Activated CD4-positive, alpha-beta T cell treated with anti-CD3 and anti-CD28 coated beads, Interleukin-2, amount 10 ng/mL, durations not matched to agents 24 days and 14 days (primary cell): ENCODE measurements around the gene ANAPC16. TPM values are rescaled to one million over a fixed set of nuclear protein-coding genes. Genes with fewer than 3 reads are reported as not detected.
A peak's percentile ranks its signal among the peaks of the same experiment; 100 is the strongest.
"Not testable (repeated sequence)": the region's sequence is repeated elsewhere in the genome, so short reads cannot be mapped to it uniquely, and the experiment has no call there.

Experiments
- DNase-seq: peaks from one replicate; pipeline ENCODE4 v3.0.0; 2022
- H3K27ac Mint-ChIP-seq: one replicate; pipeline ENCODE4 v1.8.0; 2022; ENCODE audit warnings: mild to moderate bottlenecking, mixed read lengths
- H3K27me3 Mint-ChIP-seq: one replicate; pipeline ENCODE4 v1.8.0; 2022; ENCODE audit warnings: mixed read lengths
- H3K36me3 Mint-ChIP-seq: one replicate; pipeline ENCODE4 v1.8.0; 2022; ENCODE audit warnings: low read depth, mild to moderate bottlenecking, mixed read lengths
- H3K4me1 Mint-ChIP-seq: one replicate; pipeline ENCODE4 v1.8.0; 2021; ENCODE audit warnings: mixed read lengths
- H3K4me3 Mint-ChIP-seq: one replicate; pipeline ENCODE4 v1.8.0; 2022; ENCODE audit warnings: mild to moderate bottlenecking, moderate library complexity, mixed read lengths
- H3K9me3 Mint-ChIP-seq: one replicate; pipeline ENCODE4 v1.8.0; 2021; ENCODE audit warnings: mixed read lengths
- intact Hi-C: fragments of 100-400 bp; cut with micrococcal nuclease; formaldehyde crosslinking; loops from one replicate; pipeline ENCODE4 v1.15.1; 2023
- total RNA-seq: library from RNA; stranded (reverse); gene quantifications from 2 replicates; pipeline ENCODE4 v1.2.3, GENCODE V29; 2022

ANAPC16 gene
- total RNA-seq, 1 donor from 2014 or later: 74.3 TPM

DNA sequence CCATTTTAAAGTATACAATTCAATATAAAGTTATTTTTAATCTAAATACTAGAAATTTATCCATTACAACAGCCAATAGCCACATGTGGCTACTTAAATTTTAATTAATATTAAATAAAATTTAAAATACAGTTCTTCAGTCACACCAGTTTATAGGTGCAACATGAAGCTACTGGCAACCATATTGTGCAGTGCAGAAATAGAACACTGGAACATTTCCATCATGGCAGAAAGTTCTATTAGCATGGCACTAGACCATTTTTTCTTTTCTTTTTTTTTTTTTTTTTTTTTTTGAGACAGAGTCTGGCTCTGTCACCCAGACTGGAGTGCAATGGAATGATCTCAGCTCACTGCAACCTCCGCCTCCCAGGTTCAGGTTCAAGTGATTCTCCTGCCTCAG, 5.5 kb downstream of the ANAPC16 start:
- H3K9me3 Mint-ChIP-seq: no peaks in the 10 kb centered on the region
- H3K27ac Mint-ChIP-seq: no peak overlapping the region
- H3K4me1 Mint-ChIP-seq: peaks cover 32% of the 10 kb centered on the region
- peaks cover 20% of the 10 kb centered on the region for H3K36me3 Mint-ChIP-seq
- no peaks in the 10 kb centered on the region for H3K27me3 Mint-ChIP-seq
- H3K4me3 Mint-ChIP-seq: no peak overlapping the region
- intact Hi-C loops: loop anchor here (5.0 kb wide), 1 partner anchor 324 kb away; no protein-coding TSS in a partner anchor
- no peak for DNase-seq

DNA sequence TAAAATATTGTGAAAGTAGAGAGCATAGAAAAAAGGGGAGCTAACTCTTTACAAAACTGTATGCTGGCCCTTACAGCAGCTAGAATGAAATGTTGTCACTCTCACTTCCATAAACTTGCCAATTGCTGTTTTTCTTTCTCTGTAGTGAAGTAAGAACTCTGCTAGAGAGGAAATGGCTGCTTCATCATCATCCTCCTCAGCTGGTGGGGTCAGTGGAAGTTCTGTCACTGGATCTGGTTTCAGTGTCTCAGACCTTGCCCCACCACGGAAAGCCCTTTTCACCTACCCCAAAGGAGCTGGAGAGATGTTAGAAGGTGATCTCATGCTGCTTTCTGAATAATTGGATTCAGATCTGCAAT, 7.9 kb downstream of the ANAPC16 start:
- DNase-seq: no peak
- H3K4me1 Mint-ChIP-seq: peaks cover 32% of the 10 kb centered on the region
- peaks cover 25% of the 10 kb centered on the region for H3K36me3 Mint-ChIP-seq

DNA sequence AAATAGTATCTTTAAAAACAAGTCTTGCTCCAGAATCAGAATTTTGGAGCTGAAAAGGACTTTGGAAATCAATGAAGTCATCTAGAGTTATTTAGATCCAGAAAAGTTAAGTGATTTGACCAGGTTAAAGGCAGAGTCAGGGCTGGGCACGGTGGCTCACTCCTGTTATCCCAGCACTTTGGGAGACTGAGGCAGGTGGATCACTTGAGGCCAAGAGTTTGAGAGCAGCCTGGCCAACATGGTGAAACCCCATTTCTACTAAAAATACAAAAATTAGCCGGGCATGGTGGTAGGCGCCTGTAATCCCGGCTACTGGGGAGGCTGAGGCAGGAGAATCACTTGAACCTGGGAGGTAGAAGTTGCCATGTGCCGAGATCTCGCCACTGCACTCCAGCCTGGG, 8.4 kb downstream of the ANAPC16 start:
- Mint-ChIP-seq H3K27ac (peak overlapping the region; percentile 27), H3K36me3 (peaks cover 25% of the 10 kb centered on the region), H3K4me1 (peaks cover 28% of the 10 kb centered on the region)
- H3K27me3 Mint-ChIP-seq, DNase-seq, H3K4me3 Mint-ChIP-seq, H3K9me3 Mint-ChIP-seq: not testable (repeated sequence)
- intact Hi-C loops: loop anchor here (5.0 kb wide), 1 partner anchor 327 kb away; no protein-coding TSS in a partner anchor

More for the DNA sequence above, 7.9 kb downstream of the ANAPC16 start:
- Mint-ChIP-seq H3K9me3 (no peaks in the 10 kb centered on the region), H3K27ac (peak overlapping the region; percentile 27), H3K4me3 (no peak overlapping the region), H3K27me3 (no peaks in the 10 kb centered on the region)
- intact Hi-C loops: loop anchor here (1.0 to 5.0 kb wide), 5 partner anchors 49 to 326 kb away; partner anchors contain the start of gene DDIT4

DNA sequence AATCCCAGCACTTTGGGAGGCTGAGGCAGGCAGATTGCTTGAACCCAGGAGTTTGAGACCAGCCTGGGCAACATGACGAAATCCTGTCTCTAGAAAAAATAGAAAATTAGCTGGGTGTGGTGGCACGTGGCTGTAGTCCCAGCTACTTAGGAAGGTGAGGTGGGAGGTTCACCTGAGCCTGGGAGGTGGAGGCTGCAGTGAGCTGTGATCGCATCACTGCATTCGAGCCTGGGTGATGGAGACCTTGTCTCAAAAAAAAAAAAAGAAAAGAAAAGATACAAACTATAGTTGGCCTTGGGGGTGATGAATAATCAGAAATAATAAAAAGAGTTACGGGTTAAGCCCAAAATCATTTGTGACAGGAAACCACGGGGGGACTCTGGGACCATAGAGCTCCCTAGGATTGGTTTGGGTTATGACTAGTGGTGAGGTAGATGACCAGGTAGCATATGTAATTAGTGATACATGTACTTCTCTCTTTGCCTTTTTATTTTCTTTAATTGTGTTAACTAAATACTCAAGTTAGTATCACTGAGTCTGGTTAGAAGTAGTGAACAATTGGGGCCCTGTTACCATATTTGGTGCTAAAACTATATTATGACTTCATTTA, 10.7 kb downstream of the ANAPC16 start:
- intact Hi-C loops: no loop called here
- H3K36me3 Mint-ChIP-seq: peaks cover 36% of the 10 kb centered on the region
- DNase-seq: no peak
- H3K27ac Mint-ChIP-seq: peak overlapping the region; percentile 20
- peaks cover 30% of the 10 kb centered on the region for H3K4me1 Mint-ChIP-seq
- no peaks in the 10 kb centered on the region for H3K27me3 Mint-ChIP-seq
- no peak overlapping the region for H3K4me3 Mint-ChIP-seq
- no peaks in the 10 kb centered on the region for H3K9me3 Mint-ChIP-seq

DNA sequence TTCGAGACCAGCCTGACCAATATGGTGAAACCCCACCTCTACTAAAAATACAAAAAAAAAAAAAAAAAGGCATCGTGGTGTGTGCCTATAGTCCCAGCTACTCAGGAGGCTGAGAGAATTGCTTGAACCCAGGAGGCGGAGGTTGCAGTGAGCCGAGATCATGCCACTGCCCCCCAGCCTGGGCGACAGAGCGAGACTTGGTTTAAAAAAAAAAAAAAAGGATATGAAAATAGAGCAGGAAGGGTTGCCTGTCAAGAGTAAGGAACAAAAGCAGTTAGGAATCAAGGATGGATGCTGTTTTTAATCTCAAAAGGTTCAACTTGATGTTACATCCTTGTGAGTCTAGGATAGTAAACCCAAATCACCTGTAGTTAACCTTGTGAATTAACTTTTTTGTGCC, 12.0 kb downstream of the ANAPC16 start:
- Mint-ChIP-seq H3K4me1 (peaks cover 27% of the 10 kb centered on the region), H3K9me3 (no peaks in the 10 kb centered on the region), H3K36me3 (peaks cover 35% of the 10 kb centered on the region), H3K4me3 (no peak overlapping the region), H3K27ac (no peak overlapping the region), H3K27me3 (no peaks in the 10 kb centered on the region)
- intact Hi-C loops: no loop called here
- DNase-seq: no peak

DNA sequence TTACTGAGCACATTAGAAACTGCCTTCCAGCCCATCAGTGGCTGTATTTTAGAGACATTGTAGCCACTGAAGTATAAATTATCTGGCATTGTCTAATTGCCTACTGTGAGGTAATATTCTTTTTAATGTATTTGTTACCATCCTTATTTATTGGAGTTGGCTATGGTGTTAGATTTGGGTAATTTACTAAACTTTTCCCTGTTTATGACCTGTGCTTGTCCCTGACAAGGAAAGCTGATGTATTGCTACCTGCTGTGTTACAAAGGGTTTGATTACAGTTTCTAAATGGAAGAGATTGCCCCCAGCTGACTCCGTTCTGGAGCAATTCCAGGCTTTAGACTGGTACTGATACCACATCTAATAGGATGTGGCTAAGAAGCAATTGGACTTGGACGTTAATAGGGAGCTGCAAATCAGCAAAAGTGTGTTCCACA, 12.5 kb downstream of the ANAPC16 start:
- intact Hi-C loops: no loop called here
- H3K9me3 Mint-ChIP-seq: no peaks in the 10 kb centered on the region
- H3K4me3 Mint-ChIP-seq: no peak overlapping the region
- no peak for DNase-seq
- H3K4me1 Mint-ChIP-seq: peaks cover 26% of the 10 kb centered on the region
- no peaks in the 10 kb centered on the region for H3K27me3 Mint-ChIP-seq
- peaks cover 40% of the 10 kb centered on the region for H3K36me3 Mint-ChIP-seq
- H3K27ac Mint-ChIP-seq: no peak overlapping the region

DNA sequence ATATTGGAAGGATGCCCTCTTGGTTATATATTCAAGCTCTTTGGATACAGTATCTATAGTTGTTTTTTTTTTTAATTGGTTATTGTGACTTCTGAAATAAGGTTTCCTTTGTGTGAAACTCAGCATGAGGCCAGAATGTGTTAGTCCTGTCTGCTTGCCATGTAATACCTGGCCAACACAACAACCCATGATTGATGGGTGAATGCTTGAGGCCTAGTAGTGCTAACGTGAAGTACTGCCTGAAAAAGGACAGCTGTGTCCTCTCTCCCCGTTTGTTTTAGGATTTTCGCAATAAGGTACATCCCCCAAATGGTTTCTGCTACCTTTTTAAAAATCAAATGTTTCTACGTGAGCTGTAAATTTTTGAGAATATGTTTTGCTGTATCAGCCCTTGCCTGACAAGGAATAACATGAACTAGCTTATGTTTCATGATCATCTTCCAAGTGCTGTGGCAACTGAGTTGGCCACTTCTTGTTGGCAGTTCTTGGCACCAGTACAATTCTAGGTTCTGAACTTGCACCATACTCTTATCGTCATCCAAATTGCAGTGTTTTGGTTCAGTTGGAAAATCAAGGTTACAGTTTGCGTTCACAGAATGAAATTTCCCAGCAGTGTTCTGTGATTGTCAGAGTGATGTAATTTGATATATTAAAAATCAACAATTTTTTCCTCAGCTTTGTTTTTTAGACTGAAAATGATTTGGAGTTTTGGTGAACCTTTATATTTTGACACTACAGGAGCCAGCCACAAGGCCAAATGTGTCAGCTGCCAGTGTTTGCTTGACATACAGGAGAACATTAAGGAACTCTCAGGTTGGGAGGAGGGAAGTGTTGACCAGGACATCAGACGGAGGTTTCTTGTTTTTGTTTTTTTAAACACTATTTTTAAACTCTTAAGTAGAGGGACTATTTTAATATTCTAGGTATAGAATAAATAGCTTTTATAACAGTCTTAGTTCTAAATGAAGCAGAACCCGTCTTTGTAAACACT, 13.7 kb downstream of the ANAPC16 start:
- Mint-ChIP-seq H3K4me1 (peaks cover 18% of the 10 kb centered on the region), H3K4me3 (no peak overlapping the region), H3K9me3 (no peaks in the 10 kb centered on the region), H3K27ac (peak overlapping the region; percentile 70), H3K36me3 (peaks cover 39% of the 10 kb centered on the region), H3K27me3 (no peaks in the 10 kb centered on the region)
- DNase-seq: no peak
- intact Hi-C loops: no loop called here

DNA sequence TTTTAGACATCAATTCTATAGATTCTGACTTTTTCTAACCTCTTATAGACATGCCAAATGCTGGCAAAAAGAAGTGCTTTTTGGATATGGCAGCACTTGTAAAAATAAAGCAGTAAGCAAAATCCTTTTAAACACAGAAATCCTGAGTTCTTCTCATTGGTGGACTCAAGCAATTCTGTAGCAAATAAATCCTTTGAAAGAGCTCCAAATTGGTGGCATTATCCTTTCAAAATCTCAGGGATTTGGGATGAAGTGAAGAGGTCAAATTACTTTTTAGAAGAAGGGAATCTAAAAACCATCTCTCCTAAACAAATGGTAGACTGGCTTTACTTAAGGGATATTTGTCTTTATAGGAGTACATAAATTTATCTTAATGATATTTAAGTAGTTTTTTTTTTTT, 17.8 kb downstream of the ANAPC16 start:
- Mint-ChIP-seq H3K36me3 (peaks cover 57% of the 10 kb centered on the region), H3K4me1 (peaks cover 13% of the 10 kb centered on the region), H3K4me3 (no peak overlapping the region), H3K27me3 (no peaks in the 10 kb centered on the region), H3K9me3 (no peaks in the 10 kb centered on the region), H3K27ac (no peak overlapping the region)
- DNase-seq: no peak
- intact Hi-C loops: no loop called here

DNA sequence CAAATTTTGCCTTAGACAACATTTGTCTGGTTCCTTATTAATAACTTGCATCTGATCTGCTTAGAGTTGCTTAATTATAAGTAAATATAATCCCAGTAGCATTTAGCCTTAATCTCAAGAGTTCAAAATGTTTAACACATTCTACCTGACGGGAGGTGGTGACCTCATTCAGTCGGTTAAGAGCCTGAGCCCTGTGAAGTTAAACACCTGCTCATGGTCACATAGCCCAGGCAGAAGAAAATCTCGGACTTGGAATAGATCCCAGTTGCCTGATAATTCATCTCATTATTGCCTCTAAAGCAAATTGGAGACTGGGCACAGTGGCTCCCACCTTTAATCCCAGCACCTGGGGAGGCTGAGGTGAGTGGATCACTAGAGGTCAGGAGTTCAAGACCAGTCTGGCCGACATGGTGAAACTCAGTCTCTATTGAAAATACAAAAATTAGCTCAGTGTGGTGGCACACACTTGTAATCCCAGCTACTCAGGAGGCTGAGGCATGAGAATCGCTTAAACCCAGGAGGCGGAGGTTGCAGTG, 18.8 kb downstream of the ANAPC16 start:
- H3K9me3 Mint-ChIP-seq: no peaks in the 10 kb centered on the region
- H3K27ac Mint-ChIP-seq: no peak overlapping the region
- H3K27me3 Mint-ChIP-seq: no peaks in the 10 kb centered on the region
- intact Hi-C loops: no loop called here
- H3K4me1 Mint-ChIP-seq: peaks cover 8% of the 10 kb centered on the region
- no peak overlapping the region for H3K4me3 Mint-ChIP-seq
- DNase-seq: no peak
- H3K36me3 Mint-ChIP-seq: peaks cover 53% of the 10 kb centered on the region

DNA sequence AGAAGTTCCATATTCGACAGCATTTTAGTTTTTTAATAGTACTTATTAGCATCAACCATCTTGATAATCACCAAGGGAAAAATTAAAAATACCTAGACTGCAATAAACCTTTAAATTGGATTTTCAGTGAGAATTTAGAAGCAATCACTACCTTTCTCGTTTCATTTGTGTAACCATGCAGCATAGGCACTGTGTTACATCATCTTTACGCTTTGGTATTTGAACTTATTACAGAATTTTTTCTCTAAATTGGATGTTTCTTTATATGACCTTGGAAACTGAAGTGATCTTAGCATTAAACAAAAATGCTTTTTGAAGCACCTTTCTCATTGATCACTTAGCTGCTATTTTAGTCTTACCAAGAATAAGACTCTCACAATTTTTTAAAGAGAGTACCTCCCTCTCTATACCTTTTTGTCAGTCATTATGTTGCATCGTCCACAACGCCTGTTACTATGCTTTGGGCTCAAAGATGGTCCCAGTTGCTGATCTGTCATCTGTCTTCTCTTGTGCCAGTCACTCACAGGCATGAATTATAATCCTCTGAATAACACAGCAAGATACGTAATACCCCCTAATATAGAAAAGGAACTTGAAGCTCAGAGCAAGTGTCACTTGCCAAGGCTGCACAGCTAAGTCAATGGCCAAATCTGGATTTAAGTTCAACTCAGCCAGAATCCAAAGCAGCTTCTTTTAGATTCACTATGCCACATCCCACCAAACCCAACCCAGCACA, 19.9 kb downstream of the ANAPC16 start:
- intact Hi-C loops: no loop called here
- no peaks in the 10 kb centered on the region for H3K27me3 Mint-ChIP-seq
- H3K9me3 Mint-ChIP-seq: no peaks in the 10 kb centered on the region
- no peak overlapping the region for H3K4me3 Mint-ChIP-seq
- no peak for DNase-seq
- peak overlapping the region; percentile 30 for H3K27ac Mint-ChIP-seq
- H3K4me1 Mint-ChIP-seq: peaks cover 8% of the 10 kb centered on the region
- H3K36me3 Mint-ChIP-seq: peaks cover 49% of the 10 kb centered on the region

DNA sequence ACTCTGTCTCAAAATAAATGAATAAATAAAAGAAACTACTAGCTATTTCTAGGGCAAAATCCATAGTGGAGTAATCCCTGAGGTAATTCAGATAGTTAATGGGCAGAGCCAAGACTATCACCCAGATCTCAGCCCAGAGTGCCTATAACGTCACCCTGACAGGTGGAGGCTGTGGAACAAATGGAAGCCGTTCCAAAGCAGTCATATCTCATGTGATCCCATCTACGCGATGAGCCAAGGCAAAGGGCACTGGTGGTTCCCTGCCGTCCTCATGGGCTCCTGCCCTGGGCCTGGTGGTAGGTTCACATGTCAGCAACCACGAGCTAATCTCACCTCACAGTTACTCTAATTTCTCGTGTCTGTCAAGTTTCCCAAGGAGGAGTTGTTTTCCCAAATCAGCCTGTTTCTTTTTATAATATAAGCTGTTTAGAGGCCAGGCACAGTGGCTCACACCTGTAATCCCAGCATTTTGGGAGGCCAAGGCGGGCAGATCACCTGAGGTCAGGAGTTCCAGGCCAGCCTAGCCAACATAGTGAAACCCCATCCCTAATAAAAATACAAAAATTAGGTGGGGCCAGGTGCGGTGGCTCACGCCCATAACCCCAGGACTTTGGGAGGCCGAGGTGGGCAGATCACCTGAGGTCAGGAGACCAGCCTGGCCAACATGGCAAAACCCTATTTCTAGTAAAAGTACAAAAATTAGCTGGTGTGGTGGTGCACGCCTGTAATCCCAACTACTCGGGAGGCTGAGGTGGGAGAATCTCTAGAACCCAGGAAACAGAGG, 22.8 kb downstream of the ANAPC16 start:
- intact Hi-C loops: no loop called here
- H3K27ac Mint-ChIP-seq: no peak overlapping the region

DNA sequence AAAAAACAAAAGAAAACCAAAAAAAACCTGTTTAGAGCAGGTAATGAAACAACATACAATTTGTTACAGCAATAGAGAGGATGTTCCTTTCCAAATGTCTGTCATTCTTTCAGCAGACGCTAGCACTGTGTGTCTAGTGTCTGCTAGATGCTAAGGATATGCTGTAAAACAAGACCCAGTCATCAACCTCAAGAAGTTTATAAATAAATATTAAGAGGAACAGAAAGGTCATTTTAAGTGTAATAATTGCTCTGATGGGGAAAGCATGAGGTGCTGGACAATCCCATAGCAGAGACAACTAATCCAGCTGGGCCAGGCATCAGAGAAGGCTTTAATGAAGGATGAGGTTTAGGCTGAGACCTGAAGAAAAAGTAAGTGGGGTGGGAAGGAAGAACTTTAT, 23.6 kb downstream of the ANAPC16 start:
- H3K4me1 Mint-ChIP-seq: peaks cover 34% of the 10 kb centered on the region
- peaks cover 35% of the 10 kb centered on the region for H3K36me3 Mint-ChIP-seq
- no peak for DNase-seq
- no peaks in the 10 kb centered on the region for H3K27me3 Mint-ChIP-seq
- intact Hi-C loops: no loop called here
- H3K9me3 Mint-ChIP-seq: no peaks in the 10 kb centered on the region
- H3K27ac Mint-ChIP-seq: peak overlapping the region; percentile 12
- H3K4me3 Mint-ChIP-seq: no peak overlapping the region

More for the DNA sequence above, 22.8 kb downstream of the ANAPC16 start:
- no peaks in the 10 kb centered on the region for H3K9me3 Mint-ChIP-seq
- no peak for DNase-seq
- H3K4me3 Mint-ChIP-seq: no peak overlapping the region
- H3K4me1 Mint-ChIP-seq: peaks cover 28% of the 10 kb centered on the region
- peaks cover 39% of the 10 kb centered on the region for H3K36me3 Mint-ChIP-seq
- no peaks in the 10 kb centered on the region for H3K27me3 Mint-ChIP-seq

DNA sequence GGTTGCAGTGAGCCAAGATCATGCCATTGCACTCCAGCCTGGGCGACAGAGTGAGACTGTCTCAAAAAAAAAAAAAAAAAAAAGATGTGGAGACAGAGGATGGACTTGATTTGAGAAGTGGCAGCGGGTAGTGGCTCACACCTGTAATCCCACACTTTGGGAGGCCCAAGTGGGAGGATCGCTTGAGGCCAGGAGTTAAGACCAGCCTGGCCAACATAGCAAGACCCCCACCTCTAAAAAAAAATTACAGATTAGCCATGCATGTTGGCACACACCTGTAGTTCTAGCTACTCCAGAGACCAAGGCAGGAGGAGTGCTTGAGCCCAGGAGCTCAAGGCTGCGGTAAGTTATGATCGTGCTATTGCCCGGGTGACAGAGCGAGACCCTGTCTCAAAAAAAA, 24.6 kb downstream of the ANAPC16 start:
- Mint-ChIP-seq H3K27ac (no peak overlapping the region), H3K9me3 (no peaks in the 10 kb centered on the region), H3K4me1 (peaks cover 43% of the 10 kb centered on the region), H3K4me3 (no peak overlapping the region), H3K36me3 (peaks cover 29% of the 10 kb centered on the region), H3K27me3 (no peaks in the 10 kb centered on the region)
- no peak for DNase-seq
- intact Hi-C loops: no loop called here
